Neural crest cell (in vitro differentiated cells): ENCODE data around the gene C1orf159. TPM values are rescaled to one million over a fixed set of nuclear protein-coding genes. Genes with fewer than 3 reads are reported as not detected.

Experiments
- DNase-seq: peaks from one replicate; pipeline ENCODE4 v3.0.0; 2021; ENCODE audit warnings: low read depth, mixed read lengths, low spot score
- H3K27ac Mint-ChIP-seq: one replicate; pipeline ENCODE4 v1.8.0; 2021; ENCODE audit warnings: mild to moderate bottlenecking, mixed read lengths; ENCODE audit not compliant: unreplicated experiment
- H3K27me3 Mint-ChIP-seq: 2 replicates; pipeline ENCODE4 v1.8.0; 2021; ENCODE audit warnings: low read depth, mild to moderate bottlenecking, mixed read lengths
- H3K36me3 Mint-ChIP-seq: 2 replicates; pipeline ENCODE4 v1.8.0; 2021; ENCODE audit warnings: low read depth, mild to moderate bottlenecking, mixed read lengths
- H3K4me1 Mint-ChIP-seq: 2 replicates; pipeline ENCODE4 v1.8.0; 2021; ENCODE audit warnings: mixed read lengths
- H3K4me3 Mint-ChIP-seq: one replicate; pipeline ENCODE4 v1.8.0; 2021; ENCODE audit warnings: mild to moderate bottlenecking, mixed read lengths
- H3K9me3 Mint-ChIP-seq: 2 replicates; pipeline ENCODE4 v1.8.0; 2021; ENCODE audit warnings: mixed read lengths
- total RNA-seq: library from RNA; stranded (reverse); gene quantifications from 2 replicates; pipeline ENCODE4 v1.2.1, GENCODE V29; 2021
- TF ChIP-seq, protein P1 (sequence below): fragments of 200-600 bp; sonication (generic); conservative IDR thresholded peaks from 2 replicates; pipeline ENCODE4 v1.5.0; 2021; ENCODE audit warnings: antibody characterized with exemption, mild to moderate bottlenecking

Gene C1orf159
- total RNA-seq, 1 donor from 2014 or later: 26.1 TPM

DNA sequence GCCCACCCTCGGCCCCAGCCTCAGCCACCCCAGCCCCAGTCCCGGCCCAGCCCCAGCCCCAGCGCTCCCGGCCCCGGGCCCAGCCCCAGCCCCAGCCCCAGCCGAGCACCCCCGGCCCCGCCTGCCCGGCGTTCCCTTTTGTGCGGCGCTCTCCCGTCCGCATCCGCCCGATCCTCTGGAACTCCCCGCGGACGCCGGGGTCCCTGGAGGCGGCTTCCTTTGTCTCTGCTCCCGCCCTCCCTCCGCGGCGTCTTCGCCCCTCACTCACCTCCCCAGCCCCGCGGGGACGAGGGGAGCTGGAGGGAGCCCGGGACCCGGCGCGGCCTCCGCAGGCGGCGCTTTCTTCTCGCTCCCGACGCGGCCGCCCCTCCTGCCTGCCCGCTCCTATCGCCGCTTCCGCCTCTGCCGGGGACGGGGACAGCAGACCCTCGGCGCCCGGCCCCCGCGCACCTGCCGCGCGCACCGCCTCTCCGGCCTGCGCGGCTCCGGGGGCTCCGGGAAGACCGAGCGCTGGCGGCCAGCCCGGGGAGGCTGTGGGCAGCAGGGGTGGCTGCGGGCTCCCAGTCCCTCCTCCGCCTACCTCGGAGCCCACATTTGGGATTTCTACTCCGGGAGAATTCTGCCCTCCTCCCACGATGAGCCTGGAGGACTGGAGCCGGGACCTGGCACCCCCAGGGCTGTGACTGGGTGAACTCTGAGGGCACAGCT lies 82.0 kb downstream of the C1orf159 start:
- Mint-ChIP-seq H3K4me3 (no peak overlapping the region), H3K27me3 (peaks cover 14% of the 10 kb centered on the region), H3K27ac (no peak overlapping the region), H3K36me3 (no peaks in the 10 kb centered on the region), H3K9me3 (no peaks in the 10 kb centered on the region), H3K4me1 (peaks cover 15% of the 10 kb centered on the region)
- TF ChIP-seq, protein P1, sequence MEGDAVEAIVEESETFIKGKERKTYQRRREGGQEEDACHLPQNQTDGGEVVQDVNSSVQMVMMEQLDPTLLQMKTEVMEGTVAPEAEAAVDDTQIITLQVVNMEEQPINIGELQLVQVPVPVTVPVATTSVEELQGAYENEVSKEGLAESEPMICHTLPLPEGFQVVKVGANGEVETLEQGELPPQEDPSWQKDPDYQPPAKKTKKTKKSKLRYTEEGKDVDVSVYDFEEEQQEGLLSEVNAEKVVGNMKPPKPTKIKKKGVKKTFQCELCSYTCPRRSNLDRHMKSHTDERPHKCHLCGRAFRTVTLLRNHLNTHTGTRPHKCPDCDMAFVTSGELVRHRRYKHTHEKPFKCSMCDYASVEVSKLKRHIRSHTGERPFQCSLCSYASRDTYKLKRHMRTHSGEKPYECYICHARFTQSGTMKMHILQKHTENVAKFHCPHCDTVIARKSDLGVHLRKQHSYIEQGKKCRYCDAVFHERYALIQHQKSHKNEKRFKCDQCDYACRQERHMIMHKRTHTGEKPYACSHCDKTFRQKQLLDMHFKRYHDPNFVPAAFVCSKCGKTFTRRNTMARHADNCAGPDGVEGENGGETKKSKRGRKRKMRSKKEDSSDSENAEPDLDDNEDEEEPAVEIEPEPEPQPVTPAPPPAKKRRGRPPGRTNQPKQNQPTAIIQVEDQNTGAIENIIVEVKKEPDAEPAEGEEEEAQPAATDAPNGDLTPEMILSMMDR: no peak
- peak; percentile 28 for DNase-seq

DNA sequence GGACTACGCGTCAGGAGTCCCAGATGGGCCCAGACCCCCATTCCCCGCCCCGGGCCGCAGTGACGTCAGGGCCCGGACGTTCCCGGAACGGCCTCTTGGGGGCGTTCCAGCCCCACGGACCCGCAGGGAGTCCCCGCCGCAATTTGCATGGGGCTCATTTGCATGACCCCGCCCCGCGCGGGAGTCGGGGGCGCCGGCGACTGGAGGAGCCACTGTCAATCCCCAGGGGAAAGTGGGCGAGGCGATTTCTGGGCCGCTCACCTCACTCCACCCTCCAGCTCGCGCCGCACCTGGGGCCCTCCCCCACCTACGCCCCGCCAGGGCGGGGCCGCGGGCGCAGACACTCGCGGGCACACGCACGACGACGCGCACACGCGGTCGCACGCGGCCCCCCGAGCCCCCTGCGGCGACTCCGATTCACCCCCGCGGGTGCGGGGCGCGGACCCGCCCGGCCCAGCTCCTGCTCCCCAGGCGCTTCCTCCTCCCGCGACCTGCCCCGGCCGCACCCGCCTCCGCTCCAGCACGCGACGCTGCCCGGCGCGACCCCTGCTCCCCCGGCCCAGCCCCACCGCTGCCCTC lies 82.8 kb downstream of the C1orf159 start:
- peaks cover 11% of the 10 kb centered on the region for H3K4me1 Mint-ChIP-seq
- DNase-seq: peak; percentile 92
- H3K36me3 Mint-ChIP-seq: no peaks in the 10 kb centered on the region
- TF ChIP-seq, protein P1: peak; percentile 84
- peak overlapping the region; percentile 69 for H3K4me3 Mint-ChIP-seq
- no peak overlapping the region for H3K27ac Mint-ChIP-seq
- H3K27me3 Mint-ChIP-seq: peaks cover 7% of the 10 kb centered on the region
- H3K9me3 Mint-ChIP-seq: no peaks in the 10 kb centered on the region

DNA sequence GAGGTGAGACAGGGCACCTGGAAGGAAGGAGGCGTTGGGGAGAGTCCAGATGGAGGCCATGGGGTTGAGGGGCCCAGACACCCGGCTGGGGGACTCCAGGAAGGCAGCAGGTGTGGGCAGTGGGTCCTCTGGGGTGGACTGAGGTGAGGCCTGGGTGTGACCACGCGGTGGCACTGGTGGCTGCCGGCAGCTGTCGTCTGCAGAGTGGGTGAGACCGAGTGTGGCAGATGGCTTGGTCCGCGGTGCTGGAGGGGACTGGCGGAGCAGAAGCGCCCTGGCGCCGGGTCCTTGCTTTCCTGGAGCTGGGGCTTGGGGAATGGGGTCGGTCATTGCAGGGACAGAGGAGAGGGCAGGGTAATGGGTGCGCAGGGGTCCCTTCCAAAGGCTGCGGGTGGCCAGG lies 83.5 kb downstream of the C1orf159 start:
- H3K4me1 Mint-ChIP-seq: peaks cover 11% of the 10 kb centered on the region
- peaks cover 4% of the 10 kb centered on the region for H3K27me3 Mint-ChIP-seq
- peak overlapping the region; percentile 86 for H3K27ac Mint-ChIP-seq
- H3K36me3 Mint-ChIP-seq: no peaks in the 10 kb centered on the region
- TF ChIP-seq, protein P1: no peak
- H3K4me3 Mint-ChIP-seq: peak overlapping the region; percentile 77
- no peaks in the 10 kb centered on the region for H3K9me3 Mint-ChIP-seq
- peak; percentile 38 for DNase-seq

Other genes with a start within 250 kb of the C1orf159 start
- gene SAMD11, start 192.2 kb downstream of the C1orf159 start, total RNA-seq: 0.14 TPM in 1 of 2 replicates, not detected in the other
- 95.4 and 106 TPM in 2 replicates for gene NOC2L, start 156.8 kb downstream of the C1orf159 start, total RNA-seq
- 41.5 and 43.9 TPM in 2 replicates for gene KLHL17, start 155.5 kb downstream of the C1orf159 start, total RNA-seq
- not detected in 2 replicates for gene PLEKHN1, start 149.6 kb downstream of the C1orf159 start, total RNA-seq
- 0.11 TPM in 1 of 2 replicates, not detected in the other for gene PERM1, start 134.0 kb downstream of the C1orf159 start, total RNA-seq
- gene HES4, start 116.0 kb downstream of the C1orf159 start, total RNA-seq: 35.7 and 38.0 TPM in 2 replicates
- 17.4 and 22.3 TPM in 2 replicates for gene ISG15, start 102.6 kb downstream of the C1orf159 start, total RNA-seq
- gene AGRN, start 96.0 kb downstream of the C1orf159 start, total RNA-seq: 192 and 203 TPM in 2 replicates
- not detected in 2 replicates for gene RNF223, start 41.8 kb downstream of the C1orf159 start, total RNA-seq
- not detected in 2 replicates for gene TTLL10, start 57.8 kb upstream of the C1orf159 start, total RNA-seq
- gene TNFRSF18, start 90.5 kb upstream of the C1orf159 start, total RNA-seq: not detected in 2 replicates
- gene TNFRSF4, start 98.1 kb upstream of the C1orf159 start, total RNA-seq: 0.19 and 0.20 TPM in 2 replicates
- gene SDF4, start 115.9 kb upstream of the C1orf159 start, total RNA-seq: 76.1 and 93.8 TPM in 2 replicates
- 39.8 and 41.1 TPM in 2 replicates for gene B3GALT6, start 116.1 kb upstream of the C1orf159 start, total RNA-seq
- gene C1QTNF12, start 130.6 kb upstream of the C1orf159 start, total RNA-seq: 0.66 and 0.79 TPM in 2 replicates
- 77.0 and 80.8 TPM in 2 replicates for gene UBE2J2, start 157.8 kb upstream of the C1orf159 start, total RNA-seq
- gene SCNN1D, start 164.3 kb upstream of the C1orf159 start, total RNA-seq: 5.9 and 10.8 TPM in 2 replicates
- 111 and 124 TPM in 2 replicates for gene ACAP3, start 191.8 kb upstream of the C1orf159 start, total RNA-seq
- gene PUSL1, start 192.5 kb upstream of the C1orf159 start, total RNA-seq: 26.3 and 27.9 TPM in 2 replicates
- 137 and 160 TPM in 2 replicates for gene INTS11, start 208.6 kb upstream of the C1orf159 start, total RNA-seq
- 18.9 and 19.8 TPM in 2 replicates for gene CPTP, start 208.7 kb upstream of the C1orf159 start, total RNA-seq
- 0.64 and 0.68 TPM in 2 replicates for gene TAS1R3, start 215.2 kb upstream of the C1orf159 start, total RNA-seq
- 63.4 and 66.7 TPM in 2 replicates for gene DVL1, start 233.3 kb upstream of the C1orf159 start, total RNA-seq
- 5.0 and 5.8 TPM in 2 replicates for gene MXRA8, start 242.5 kb upstream of the C1orf159 start, total RNA-seq